H9 (cell line): ENCODE measurements around the gene GPR183. TPM values are rescaled to one million over a fixed set of nuclear protein-coding genes. Genes with fewer than 3 reads are reported as not detected.
"Not testable (repeated sequence)": the region's sequence is repeated elsewhere in the genome, so short reads cannot be mapped to it uniquely, and the experiment has no call there.

Experiments used
- DNase-seq: peaks from one replicate; pipeline ENCODE4 v3.0.0-alpha.2; 2017
- H2AFZ ChIP-seq: one replicate; pipeline ENCODE4 v1.6.1; 2013; ENCODE audit warnings: mild to moderate bottlenecking, low read length, control low read depth, moderate library complexity
- H2AK5ac ChIP-seq: 2 replicates; pipeline ENCODE4 v1.6.1; 2013; ENCODE audit warnings: low read length, control low read depth, mixed read lengths; ENCODE audit not compliant: insufficient read length
- H2BK120ac ChIP-seq: one replicate; pipeline ENCODE4 v1.6.1; 2013; ENCODE audit warnings: low read depth, mild to moderate bottlenecking, low read length, control low read depth, inconsistent platforms; ENCODE audit not compliant: poor library complexity, severe bottlenecking
- H2BK12ac ChIP-seq: 2 replicates; pipeline ENCODE4 v1.6.1; 2013; ENCODE audit warnings: low read length, control low read depth, mixed read lengths, low read depth; ENCODE audit not compliant: insufficient read length
- H2BK15ac ChIP-seq: 2 replicates; pipeline ENCODE4 v1.6.1; 2013; ENCODE audit warnings: low read depth, low read length, control low read depth
- H2BK20ac ChIP-seq: one replicate; pipeline ENCODE4 v1.6.1; 2013; ENCODE audit warnings: low read depth, mild to moderate bottlenecking, low read length, control low read depth, inconsistent platforms; ENCODE audit not compliant: poor library complexity, severe bottlenecking
- H2BK5ac ChIP-seq: 2 replicates; pipeline ENCODE4 v1.6.1; 2013; ENCODE audit warnings: low read length, control low read depth, mixed read lengths; ENCODE audit not compliant: insufficient read length
- H3K14ac ChIP-seq: 2 replicates; pipeline ENCODE4 v1.6.1; 2013; ENCODE audit warnings: low read length, control low read depth; ENCODE audit not compliant: insufficient read depth
- H3K18ac ChIP-seq: 2 replicates; pipeline ENCODE4 v1.6.1; 2013; ENCODE audit warnings: low read depth, mild to moderate bottlenecking, mixed read lengths, low read length, control low read depth; ENCODE audit not compliant: insufficient read length
- H3K23ac ChIP-seq: 2 replicates; pipeline ENCODE4 v1.6.1; 2013; ENCODE audit warnings: low read length, control low read depth, mixed read lengths, low read depth; ENCODE audit not compliant: insufficient read length
- H3K23me2 ChIP-seq: 2 replicates; pipeline ENCODE4 v1.6.1; 2013; ENCODE audit warnings: low read depth, mild to moderate bottlenecking, mixed read lengths, low read length, control low read depth; ENCODE audit not compliant: insufficient read length, poor library complexity, severe bottlenecking
- H3K27ac ChIP-seq: 2 replicates; pipeline ENCODE4 v1.5.1; 2013; ENCODE audit warnings: low read length, control low read depth, mixed read lengths, low read depth; ENCODE audit not compliant: insufficient read length
- H3K27me3 ChIP-seq: 2 replicates; pipeline ENCODE4 v1.6.1; 2013; ENCODE audit warnings: low read length, control low read depth, inconsistent platforms; ENCODE audit not compliant: insufficient read depth
- H3K4ac ChIP-seq: 2 replicates; pipeline ENCODE4 v1.6.1; 2013; ENCODE audit warnings: low read depth, mild to moderate bottlenecking, control low read depth, inconsistent platforms, low read length, moderate library complexity
- H3K4me1 ChIP-seq: 2 replicates; pipeline ENCODE4 v1.6.1; 2013; ENCODE audit warnings: low read length, control low read depth, inconsistent platforms; ENCODE audit not compliant: insufficient read depth
- H3K4me2 ChIP-seq: 2 replicates; pipeline ENCODE4 v1.6.1; 2013; ENCODE audit warnings: low read length, control low read depth, mixed read lengths; ENCODE audit not compliant: insufficient read length, insufficient read depth
- H3K56ac ChIP-seq: 2 replicates; pipeline ENCODE4 v1.6.1; 2013; ENCODE audit warnings: low read depth, mild to moderate bottlenecking, mixed read lengths, low read length, control low read depth; ENCODE audit not compliant: insufficient read length
- H3K79me1 ChIP-seq: 2 replicates; pipeline ENCODE4 v1.6.1; 2013; ENCODE audit warnings: low read depth, mild to moderate bottlenecking, moderate library complexity, low read length, control low read depth, inconsistent platforms; ENCODE audit not compliant: insufficient read depth, poor library complexity, severe bottlenecking
- H3K79me2 ChIP-seq: 2 replicates; pipeline ENCODE4 v1.6.1; 2013; ENCODE audit warnings: low read length, control low read depth, inconsistent platforms; ENCODE audit not compliant: insufficient read depth
- H3K9ac ChIP-seq: 2 replicates; pipeline ENCODE4 v1.6.1; 2013; ENCODE audit warnings: low read length, control low read depth, mixed read lengths; ENCODE audit not compliant: insufficient read length; ENCODE audit errors: extremely low read depth
- H3K9me3 ChIP-seq: one replicate; pipeline ENCODE4 v1.6.1; 2013; ENCODE audit warnings: low read depth, low read length, inconsistent platforms; ENCODE audit not compliant: control insufficient read depth
- H3T11ph ChIP-seq: one replicate; pipeline ENCODE4 v1.6.1; 2013; ENCODE audit warnings: mild to moderate bottlenecking, low read length, control low read depth, inconsistent platforms
- H4K20me1 ChIP-seq: one replicate; pipeline ENCODE4 v1.6.1; 2013; ENCODE audit not compliant: control insufficient read depth, insufficient read length, insufficient read depth
- H4K5ac ChIP-seq: 2 replicates; pipeline ENCODE4 v1.6.1; 2013; ENCODE audit warnings: low read depth, mild to moderate bottlenecking, mixed read lengths, low read length, control low read depth; ENCODE audit not compliant: insufficient read length
- H4K8ac ChIP-seq: replicated peaks from 2 replicates; pipeline ENCODE4 v1.6.1; 2013; ENCODE audit warnings: low read length, control low read depth, mixed read lengths, low read depth; ENCODE audit not compliant: insufficient read length
- H4K91ac ChIP-seq: 2 replicates; pipeline ENCODE4 v1.6.1; 2013; ENCODE audit warnings: low read depth, mild to moderate bottlenecking, moderate library complexity, mixed read lengths, low read length, control low read depth; ENCODE audit not compliant: insufficient read length
- H3K27ac Mint-ChIP-seq, 3 experiments: 2 replicates in 2 of 3; 3 replicates in 1 of 3; pipeline ENCODE4 v1.8.0; 2020 to 2021; ENCODE audit warnings: mixed read lengths in 3 of 3, mild to moderate bottlenecking in 1 of 3, moderate library complexity in 1 of 3
- H3K27me3 Mint-ChIP-seq: 2 replicates; pipeline ENCODE4 v1.8.0; 2021; ENCODE audit warnings: low read depth, mild to moderate bottlenecking, moderate library complexity, mixed read lengths
- H3K36me3 Mint-ChIP-seq, 3 experiments: 2 replicates in 2 of 3; 3 replicates in 1 of 3; pipeline ENCODE4 v1.8.0; 2020 to 2021; ENCODE audit warnings: low read depth in 3 of 3, mixed read lengths in 3 of 3; ENCODE audit not compliant: insufficient read depth in 1 of 3
- H3K4me1 Mint-ChIP-seq, 2 experiments: 2 replicates each; pipeline ENCODE4 v1.8.0; 2020; ENCODE audit warnings: mixed read lengths in 2 of 2
- H3K4me3 Mint-ChIP-seq, 2 experiments: 2 replicates in 1 of 2; 3 replicates in 1 of 2; pipeline ENCODE4 v1.8.0; 2020 to 2021; ENCODE audit warnings: mild to moderate bottlenecking in 2 of 2, mixed read lengths in 2 of 2, moderate library complexity in 1 of 2
- H3K9me3 Mint-ChIP-seq, 2 experiments: 2 replicates in 1 of 2; 3 replicates in 1 of 2; pipeline ENCODE4 v1.8.0; 2020; ENCODE audit warnings: mild to moderate bottlenecking in 2 of 2, mixed read lengths in 2 of 2, moderate library complexity in 1 of 2
- whole genome bisulfite sequencing: extraction: QIAGEN DNeasy Blood & Tissue Kit; methylation state at CpG from one replicate; pipeline ENCODE4 v1.1.7; 2013; ENCODE audit warnings: missing lambda C conversion rate, low lambda C conversion rate, mixed read lengths; ENCODE audit not compliant: insufficient read length; ENCODE audit errors: extremely low coverage; 5-methylcytosine and 5-hydroxymethylcytosine counted together
- total RNA-seq: library from RNA; stranded (reverse); gene quantifications from 2 replicates; pipeline ENCODE4 v1.2.1, GENCODE V29; 2021

The GPR183 gene
- total RNA-seq, 1 experiment from 2014 or later: not detected

DNA sequence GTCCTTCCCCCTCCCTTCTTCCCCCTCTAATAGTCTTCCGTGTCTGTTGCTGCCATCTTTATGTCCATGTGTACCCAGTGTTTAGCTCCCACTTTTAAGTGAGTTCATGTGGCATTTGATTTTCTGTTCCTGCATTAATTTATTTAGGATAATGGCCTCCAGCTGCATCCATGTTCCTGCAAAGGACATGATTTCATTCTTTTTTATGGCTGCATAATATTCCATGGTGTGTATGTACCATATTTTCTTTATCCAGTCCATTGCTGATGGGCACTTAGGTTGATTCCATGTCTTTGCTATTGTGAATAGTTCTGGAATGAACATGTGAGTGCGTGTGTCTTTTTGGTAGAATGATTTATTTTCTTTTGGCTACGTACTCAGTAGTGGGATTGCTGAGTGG is 58.0 kb downstream of the GPR183 start:
- Mint-ChIP-seq H3K36me3 (peaks cover 11 to 41% (median 39%) of the 10 kb centered on the region in 3 experiments), H3K4me1 (peaks cover 12 to 18% of the 10 kb centered on the region in 2 experiments)
- not testable (repeated sequence) for H3K27me3 Mint-ChIP-seq

More for the DNA sequence above, 58.0 kb downstream of the GPR183 start:
- not testable (repeated sequence) for H4K20me1 ChIP-seq, H2BK15ac ChIP-seq, H3K79me1 ChIP-seq, H3K4ac ChIP-seq, H3K9me3 ChIP-seq, H3K27ac ChIP-seq, H3K27me3 ChIP-seq, H2BK5ac ChIP-seq, H3K4me3 Mint-ChIP-seq, H3K79me2 ChIP-seq, H4K8ac ChIP-seq, H3K4me1 ChIP-seq, H2BK12ac ChIP-seq, H2BK20ac ChIP-seq, H4K5ac ChIP-seq, H2AK5ac ChIP-seq, H3K23ac ChIP-seq, H3K18ac ChIP-seq, H3T11ph ChIP-seq, H3K56ac ChIP-seq, H3K14ac ChIP-seq, H4K91ac ChIP-seq, DNase-seq, H2BK120ac ChIP-seq, H3K27ac Mint-ChIP-seq, H2AFZ ChIP-seq, H3K9me3 Mint-ChIP-seq, H3K23me2 ChIP-seq, H3K9ac ChIP-seq, H3K4me2 ChIP-seq
- WGBS: no CpG with 5 or more reads among the region's 3 CpGs
